HEK293T (cell line): ENCODE measurements around the gene NLGN2.

Experiments
- BHLHE40 ChIP-seq: fragments of 450-650 bp; IDR thresholded peaks from 2 replicates; pipeline ENCODE4 v1.6.1; 2016; ENCODE audit warnings: mild to moderate bottlenecking, moderate library complexity, borderline replicate concordance
- FOXK2 ChIP-seq: fragments of 450-650 bp; IDR thresholded peaks from 2 replicates; pipeline ENCODE4 v1.6.1; 2016; ENCODE audit warnings: mild to moderate bottlenecking

DNA sequence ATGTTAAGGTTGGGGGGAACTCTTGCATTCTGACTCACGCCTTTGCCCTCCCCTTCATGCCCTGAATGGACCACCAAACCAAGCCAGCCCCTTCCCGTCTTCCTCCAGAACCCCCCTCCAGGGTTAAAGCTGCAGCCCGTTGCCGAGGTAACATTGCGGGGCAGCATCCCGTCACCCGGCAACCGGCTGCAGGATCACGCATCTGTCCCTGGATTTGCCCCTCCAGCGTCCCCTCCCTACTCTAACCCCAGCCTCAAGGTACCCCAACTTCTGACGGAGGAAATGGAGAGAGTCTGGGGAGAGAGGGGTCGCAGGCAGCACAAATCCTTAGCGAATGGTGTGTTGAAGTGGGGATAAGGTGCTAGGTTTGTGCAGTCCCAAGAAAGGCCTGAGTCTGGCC is 563 bp upstream of the NLGN2 start:
- TF ChIP-seq BHLHE40 (no peak), FOXK2 (no peak)
